HG02840 (cell line): ENCODE data around the gene INHBA.

ENCODE experiments used
- ATAC-seq: cut with Tn5 transposase; IDR thresholded peaks from one replicate; pipeline ENCODE4 v1.9.1; 2021; ENCODE audit warnings: mild to moderate bottlenecking, moderate library complexity, moderate number of reproducible peaks; ENCODE audit not compliant: unreplicated experiment, low FRiP score

The INHBA gene

DNA sequence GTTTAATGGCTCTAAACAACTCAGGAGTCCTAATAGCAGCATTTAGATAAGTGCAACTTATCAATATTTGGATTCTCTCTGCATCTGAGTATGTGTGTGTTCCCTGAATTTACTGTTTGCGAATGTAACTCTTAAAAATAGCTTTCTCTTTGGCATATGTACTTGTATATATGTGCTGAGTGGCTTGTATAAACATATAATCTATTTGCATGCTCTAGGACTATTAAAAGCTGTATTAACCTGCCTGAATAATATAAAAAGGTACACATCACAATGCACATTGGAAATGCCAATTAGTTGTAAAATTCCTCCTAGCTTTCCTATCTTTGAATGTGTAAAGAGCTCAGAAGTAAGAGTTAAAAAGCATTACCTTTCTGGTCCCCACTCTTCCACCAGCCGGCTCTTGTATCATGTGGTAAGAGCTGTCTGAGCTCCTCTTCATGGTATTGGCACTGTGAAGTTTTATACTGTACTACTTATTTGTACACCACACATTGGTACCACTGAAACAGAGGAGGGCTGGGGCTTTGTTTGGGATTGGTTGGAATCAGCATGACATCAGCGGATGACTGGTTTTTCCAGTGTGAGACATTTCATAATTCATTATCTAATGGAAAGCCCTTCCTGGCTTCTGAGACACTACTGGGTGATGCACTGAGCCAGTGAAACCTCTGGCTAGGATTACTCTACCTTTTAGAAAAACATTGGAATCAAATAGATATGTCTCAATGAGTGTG is at the start of gene INHBA:
TSS of gene INHBA (minus strand) at position 456 of the 737 bp plus-strand sequence. CDS start 2,716 bp downstream, outside the sequence.
- no peak for ATAC-seq

DNA sequence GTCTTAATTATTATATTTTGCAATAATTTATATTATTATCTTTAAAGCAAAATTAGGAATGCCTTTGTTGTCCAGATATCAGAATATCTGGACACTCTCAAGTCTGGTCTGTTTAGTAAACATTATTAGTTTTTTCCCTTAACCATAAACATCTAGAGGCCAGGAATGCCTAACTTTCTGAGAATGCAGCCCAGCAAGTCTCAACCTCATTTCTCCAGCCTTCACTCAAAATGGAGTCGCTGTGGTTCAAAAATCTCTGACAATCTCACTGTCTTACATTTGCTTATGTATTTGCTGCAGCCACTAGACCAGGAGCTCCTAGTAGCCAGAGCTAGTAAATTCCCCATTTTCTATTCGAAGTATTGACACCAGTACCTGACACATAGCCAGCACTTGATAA is 49.7 kb upstream of the INHBA start:
- ATAC-seq, result no peak

DNA sequence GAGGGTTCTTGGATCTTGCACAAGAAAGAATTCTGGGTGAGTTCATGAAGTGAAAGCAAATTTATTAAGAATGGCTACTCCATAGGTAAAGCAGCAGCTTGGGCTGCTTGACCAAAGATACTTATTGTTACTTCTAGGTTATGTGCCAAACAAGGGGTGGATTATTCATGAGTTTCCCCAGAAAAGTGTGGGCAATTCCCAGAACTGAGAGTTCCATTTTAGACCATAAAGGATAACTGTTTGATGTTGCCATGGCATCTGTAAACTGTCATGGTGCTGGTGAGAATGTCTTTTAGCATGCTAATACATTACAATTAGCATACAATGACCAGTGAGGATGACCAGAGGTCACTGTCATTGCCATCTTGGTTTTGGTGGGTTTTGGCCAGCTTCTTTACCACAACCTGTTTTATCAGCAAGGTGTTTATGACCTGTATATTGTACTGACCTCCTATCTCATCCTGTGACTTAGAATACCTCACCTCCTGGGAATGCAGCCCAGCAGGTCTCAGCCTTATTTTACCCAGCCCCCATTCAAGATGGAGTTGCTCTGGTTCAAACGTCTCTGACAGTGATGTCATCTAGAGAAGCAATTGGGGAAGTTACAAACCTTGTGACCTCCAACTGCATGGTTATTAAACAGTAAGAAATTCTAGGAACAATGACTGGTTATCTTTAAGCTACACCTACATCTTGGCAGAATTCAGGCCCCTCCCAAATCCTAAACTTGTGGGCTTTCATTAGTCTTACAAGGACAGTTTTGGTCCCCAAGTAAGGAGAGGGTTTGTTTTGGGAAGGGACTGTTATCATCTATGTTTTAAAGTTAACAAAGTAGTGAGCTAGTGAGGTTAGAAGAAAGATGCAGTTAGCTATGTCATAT is 48.0 kb upstream of the INHBA start:
- ATAC-seq, result no peak

GRCh38 chr7:41747961-41748360 is 45.1 kb upstream of the INHBA start:
- ATAC-seq, result no peak

- ATAC-seq, result no peak
Measured at GRCh38 chr7:41745451-41745850, 42.6 kb upstream of the INHBA start.

GRCh38 chr7:41744161-41744560 is 41.3 kb upstream of the INHBA start:
- ATAC-seq, result no peak

DNA sequence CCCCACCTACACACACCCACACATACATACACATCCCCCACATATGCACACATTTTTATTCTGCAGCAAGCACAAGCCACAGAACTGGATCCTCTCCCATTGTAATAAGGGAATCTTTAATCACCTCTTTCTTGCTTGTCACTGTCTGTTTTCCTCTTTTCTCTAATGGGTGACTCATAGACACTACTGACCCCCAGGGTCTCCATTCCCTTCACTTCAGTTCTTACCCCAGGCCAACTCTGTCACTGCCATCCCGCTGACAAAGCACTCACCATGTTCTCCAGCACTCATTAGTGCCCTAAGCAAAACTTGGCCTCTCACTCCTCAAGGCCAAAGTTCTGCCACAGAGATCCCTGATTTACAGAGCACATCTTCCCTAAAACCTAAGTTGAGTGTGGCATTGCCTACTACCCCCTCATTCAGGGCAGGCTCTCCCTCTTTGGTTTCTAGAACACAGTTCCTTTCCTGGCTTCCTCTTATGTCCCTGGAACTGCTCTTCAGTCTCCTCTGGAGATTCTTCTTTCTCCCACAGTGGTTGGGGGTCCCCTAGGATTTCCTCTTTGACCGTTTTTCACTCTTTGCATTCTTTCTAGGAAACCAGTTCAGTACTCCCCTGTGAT is 39.6 kb upstream of the INHBA start:
- no peak for ATAC-seq

- ATAC-seq, result no peak
Measured at GRCh38 chr7:41738806-41739205, 35.9 kb upstream of the INHBA start.

- no peak for ATAC-seq
Measured at GRCh38 chr7:41738336-41738735, 35.4 kb upstream of the INHBA start.

- no peak for ATAC-seq
Measured at GRCh38 chr7:41735206-41735605, 32.3 kb upstream of the INHBA start.

DNA sequence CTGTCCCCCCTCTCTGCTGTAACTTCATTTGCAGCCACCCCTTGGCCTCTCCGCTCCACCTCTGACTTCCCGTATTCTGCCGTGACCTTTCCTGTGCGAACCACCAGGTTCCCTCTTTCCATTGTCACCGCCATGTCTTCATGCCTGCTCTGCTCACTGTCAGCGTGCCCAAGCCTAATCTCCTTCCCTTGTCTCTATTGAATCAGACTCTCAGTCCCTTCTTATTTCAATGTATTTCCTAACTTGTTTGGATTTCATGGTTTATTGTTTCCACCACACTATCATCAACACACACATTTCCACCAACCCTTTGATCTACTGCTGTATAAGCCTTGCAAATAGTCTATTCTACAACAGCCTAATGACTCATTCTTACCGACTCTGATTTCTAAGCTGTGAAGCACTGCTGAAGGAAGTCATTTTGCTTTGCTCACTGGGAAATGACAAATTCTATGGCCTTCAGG is 30.0 kb upstream of the INHBA start:
- no peak for ATAC-seq

DNA sequence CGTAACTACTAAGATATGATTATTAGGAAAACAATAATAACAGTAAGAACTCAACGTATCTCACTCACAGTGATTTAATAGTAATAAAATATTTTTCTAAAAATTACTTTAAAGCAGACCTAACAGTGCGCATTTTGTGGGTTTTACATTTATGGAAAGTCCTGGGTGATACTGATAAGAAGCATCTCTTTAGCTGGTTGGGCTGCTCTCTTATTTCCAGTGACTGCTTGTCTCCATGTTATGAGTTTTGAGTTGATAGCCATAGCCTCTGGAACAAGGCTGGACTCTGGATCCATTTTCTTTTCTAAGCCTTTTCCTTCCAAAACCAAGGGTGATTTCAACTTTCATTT is 29.5 kb upstream of the INHBA start:
- ATAC-seq, result no peak

- peak; percentile 95 for ATAC-seq
Measured at GRCh38 chr7:41731493-41732435, 28.9 kb upstream of the INHBA start.

GRCh38 chr7:41730668-41731067 is 27.8 kb upstream of the INHBA start:
- ATAC-seq, result no peak

GRCh38 chr7:41730161-41730560 is 27.3 kb upstream of the INHBA start:
- ATAC-seq, result no peak

- ATAC-seq, result no peak
Measured at GRCh38 chr7:41729059-41729458, 26.2 kb upstream of the INHBA start.

DNA sequence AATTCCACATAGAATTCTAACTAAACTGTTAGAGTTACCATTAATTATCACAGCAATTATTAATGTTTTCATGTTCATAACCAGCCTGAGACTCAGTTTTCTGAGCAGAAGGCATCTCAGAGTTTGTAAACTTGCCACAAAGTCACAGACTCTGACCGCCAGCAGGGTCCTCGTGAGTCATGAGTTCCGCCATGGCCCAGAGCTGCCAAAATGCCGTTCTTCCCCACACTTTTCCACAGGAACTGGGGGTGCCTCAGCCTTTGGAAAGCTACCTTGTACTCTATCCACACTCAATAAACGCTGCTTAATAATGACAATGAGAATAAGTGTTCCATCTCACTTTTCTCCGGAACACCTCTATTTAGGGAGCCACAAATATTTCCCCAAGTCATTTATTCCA is 22.1 kb upstream of the INHBA start:
- ATAC-seq, result no peak

DNA sequence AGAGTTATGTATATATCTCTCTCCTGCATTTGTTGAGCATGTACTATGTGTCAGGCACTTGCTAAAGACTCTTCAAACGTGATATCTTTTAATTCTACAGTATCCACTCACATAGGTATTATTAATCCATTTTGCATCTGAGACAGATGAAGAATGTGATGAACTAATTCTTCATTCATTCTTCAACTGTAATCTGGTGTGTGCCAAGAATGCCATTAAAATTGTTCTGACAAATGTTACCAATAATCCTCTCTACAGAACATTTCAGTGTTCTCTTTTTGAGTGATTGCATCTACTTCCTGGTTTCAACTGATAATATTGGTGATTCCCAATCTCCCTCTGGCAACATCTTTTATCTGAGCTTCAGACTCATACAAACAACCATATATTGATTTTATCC is 18.0 kb upstream of the INHBA start:
- no peak for ATAC-seq

DNA sequence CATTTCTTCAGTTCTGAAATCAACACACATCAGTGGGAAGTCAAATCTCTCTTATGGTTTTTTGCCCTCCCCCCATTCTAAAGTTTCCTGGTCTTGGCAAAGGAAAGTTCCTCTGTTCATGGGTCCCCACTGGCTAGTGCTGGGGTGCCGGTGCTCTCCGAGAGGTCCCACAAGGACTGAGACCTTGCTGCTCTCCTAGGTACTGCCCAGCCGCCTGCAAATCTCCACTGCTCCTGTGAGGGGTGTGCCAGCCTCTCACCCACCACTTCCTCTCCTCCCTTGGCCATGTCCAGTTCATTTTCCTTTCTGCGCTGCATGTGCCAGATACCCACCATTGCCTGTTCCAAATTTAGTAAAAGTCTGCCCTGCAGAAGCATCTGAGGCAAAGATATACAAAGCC is 17.2 kb upstream of the INHBA start:
- ATAC-seq, result no peak

DNA sequence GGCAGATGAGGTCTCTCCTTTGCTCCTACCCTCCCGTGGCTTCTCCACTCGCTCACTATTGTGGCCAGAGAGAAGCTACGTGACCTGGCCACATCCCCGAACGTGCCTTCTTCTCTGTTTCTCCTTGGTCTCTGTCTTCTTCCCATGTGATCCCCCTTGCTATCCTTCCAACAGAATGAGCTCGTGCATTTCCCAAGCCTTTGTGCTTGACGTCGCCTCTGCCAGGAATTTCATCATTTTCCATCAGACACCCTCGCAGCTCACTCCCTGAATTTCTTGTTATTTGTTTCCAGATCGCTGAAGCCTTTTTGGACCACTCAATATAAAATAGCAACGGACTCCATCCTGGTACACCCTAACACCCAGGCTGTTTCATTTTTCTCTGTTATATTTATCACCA is 13.8 kb upstream of the INHBA start:
- ATAC-seq, result no peak
